ENCODE results near the gene NCLN.
A peak's percentile ranks its signal among the peaks of the same experiment; 100 is the strongest.
"Not testable (repeated sequence)": the region's sequence is repeated elsewhere in the genome, so short reads cannot be mapped to it uniquely, and the experiment has no call there.

NCLN gene

DNA sequence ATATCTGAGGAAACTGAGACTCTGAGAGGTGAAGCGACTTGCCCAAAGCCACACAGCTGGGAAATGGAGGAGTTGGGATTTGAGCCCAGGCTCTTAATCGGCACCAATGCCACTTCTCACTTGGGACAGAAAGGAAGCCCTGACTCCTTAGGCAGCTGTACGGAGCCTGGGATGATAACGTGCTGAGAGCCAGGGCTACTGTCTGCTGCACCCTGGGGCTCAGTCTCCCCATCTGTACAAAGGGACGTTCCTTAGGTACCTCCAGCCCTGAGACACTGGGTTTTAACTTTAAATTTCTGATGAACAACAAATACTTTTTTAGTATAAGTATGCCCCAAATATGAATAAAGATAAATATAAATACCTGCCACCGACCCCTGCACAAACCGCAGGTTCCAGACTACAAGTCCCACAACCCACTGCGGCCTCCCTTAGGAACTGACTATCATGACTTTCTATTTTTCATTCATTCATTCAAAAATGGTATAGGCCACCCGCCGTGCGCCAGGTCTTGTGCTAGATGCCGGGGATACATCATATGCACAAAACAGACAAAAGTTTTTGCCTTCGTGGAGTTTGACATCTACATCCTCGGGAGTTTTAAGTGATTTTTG lies 776 bp upstream of the NCLN start:
- peak; percentile 79 for DNase-seq

DNA sequence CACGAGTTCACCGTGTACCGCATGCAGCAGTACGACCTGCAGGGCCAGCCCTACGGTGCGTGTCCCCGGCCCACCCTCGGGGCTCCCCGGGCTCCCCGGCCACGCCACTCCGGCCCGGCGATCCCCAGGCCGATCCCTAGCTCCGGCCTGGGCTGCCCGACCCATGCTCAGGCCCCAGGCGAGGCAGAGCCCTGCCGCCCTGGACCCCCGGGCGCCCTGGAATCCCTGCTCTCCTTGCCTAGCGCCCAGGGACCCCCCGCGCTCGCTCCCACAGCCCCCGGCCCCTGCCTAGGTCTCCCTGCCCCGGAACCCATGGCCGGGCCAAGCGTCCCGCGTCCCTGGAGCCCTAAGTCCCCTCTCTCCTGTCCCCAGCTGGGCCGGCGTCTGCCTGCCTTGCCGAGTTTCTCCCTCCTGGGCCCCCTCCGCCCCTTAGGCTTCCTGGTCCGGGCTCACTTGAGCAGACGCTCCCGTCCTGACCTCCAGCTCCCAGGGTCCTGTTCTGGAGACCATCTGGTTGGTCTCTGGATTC lies 494 bp downstream of the NCLN start:
- no peak for DNase-seq

GRCh38 chr19:3186891-3187661 lies 1.3 kb downstream of the NCLN start:
- DNase-seq = no peak

GRCh38 chr19:3187662-3188511 lies 2.2 kb downstream of the NCLN start:
- DNase-seq = no peak

DNA sequence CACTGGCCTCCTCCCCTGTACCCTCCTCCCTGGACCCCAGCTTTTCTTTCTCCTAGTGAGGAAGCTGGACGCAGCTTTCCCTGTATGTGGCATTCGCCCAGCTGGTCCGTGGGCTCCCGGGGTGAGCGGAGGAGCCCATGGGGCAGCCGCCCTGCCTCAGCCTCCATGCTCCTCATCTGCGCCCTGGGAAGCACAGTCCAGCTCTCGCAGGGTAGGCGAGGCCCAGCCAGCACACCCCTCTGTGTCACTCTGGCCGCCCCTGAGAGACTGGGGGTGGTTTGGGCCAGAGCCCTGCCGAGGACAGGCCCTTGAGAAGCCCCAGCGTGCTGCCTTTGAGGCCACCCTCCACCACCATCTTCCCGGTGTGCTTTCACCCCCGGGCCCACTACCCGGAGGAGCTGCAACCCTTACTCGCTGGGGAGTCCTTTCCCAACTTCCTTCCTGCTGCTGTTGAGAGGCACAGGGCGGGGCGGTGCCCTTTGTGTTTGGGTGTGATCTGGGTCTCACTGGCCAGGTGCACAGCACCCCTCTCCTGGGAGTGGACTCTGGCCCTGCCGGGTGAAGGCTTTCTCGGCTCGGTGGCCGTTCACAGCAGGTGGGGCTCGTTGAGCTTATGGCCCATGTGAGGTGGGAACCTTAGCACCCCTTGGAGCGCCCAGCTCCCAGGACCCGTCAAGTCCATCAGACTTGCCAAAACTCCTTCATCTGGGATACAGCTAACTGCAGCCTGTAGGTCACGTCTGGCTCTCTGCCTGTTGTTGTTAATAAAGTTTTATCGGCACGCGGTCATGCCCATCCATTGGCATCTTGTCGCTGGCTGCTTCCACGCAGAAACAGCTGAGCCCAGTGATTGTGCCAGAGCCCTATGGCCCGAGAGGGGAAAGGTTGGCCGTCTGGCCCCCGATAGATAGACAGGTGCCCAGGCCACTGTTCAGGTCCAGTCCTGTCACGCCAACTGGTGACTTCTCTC lies 3.2 kb downstream of the NCLN start:
- DNase-seq = no peak

GRCh38 chr19:3189702-3190469 lies 4.2 kb downstream of the NCLN start:
- DNase-seq = no peak

- DNase-seq = no peak
Measured at GRCh38 chr19:3190470-3190770, 4.7 kb downstream of the NCLN start.

DNA sequence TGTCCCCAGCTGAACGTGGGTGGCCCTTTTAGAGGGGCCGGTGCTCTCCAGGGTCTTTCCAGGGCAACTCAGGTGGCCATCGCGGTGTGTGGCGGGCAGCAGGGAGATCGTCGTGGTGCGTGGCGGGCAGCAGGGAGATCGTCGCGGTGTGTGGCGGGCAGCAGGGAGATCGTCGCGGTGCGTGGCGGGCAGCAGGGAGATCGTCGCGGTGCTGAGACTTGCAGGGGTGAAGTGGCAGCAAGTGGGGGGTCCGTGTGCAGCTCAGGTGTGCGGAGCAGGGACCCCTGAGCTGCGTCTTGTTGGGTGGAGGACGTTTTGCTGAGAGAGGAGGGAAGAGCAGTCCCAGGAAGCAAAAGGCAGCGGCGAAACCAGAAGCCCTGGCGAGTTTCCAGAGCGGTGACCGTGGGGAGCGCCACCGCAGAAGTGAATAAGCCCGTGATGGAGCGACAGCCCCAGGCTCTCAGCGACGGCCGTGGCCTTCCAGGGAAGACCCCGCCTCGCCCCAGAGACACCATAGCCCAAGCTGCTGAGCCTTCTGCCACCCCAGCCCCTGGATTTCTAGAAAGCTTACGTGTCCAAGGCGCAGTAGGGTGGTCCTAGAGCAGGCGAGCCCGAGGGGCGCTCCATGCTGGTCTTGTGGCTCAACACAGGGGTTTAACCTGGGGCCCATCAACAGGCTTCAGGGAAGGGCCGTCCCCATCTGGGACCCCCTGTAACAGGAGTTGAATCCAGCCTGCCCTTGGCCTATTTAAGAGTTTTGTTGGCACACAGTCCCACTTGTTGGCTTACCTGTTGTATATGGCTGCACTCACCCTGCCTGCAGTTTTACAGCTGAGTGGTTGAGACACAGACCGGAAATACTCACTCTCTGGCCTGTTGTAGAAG lies 5.4 kb downstream of the NCLN start:
- no peak for DNase-seq

- not testable (repeated sequence) for DNase-seq
Measured at GRCh38 chr19:3191806-3192104, 6.0 kb downstream of the NCLN start.

DNA sequence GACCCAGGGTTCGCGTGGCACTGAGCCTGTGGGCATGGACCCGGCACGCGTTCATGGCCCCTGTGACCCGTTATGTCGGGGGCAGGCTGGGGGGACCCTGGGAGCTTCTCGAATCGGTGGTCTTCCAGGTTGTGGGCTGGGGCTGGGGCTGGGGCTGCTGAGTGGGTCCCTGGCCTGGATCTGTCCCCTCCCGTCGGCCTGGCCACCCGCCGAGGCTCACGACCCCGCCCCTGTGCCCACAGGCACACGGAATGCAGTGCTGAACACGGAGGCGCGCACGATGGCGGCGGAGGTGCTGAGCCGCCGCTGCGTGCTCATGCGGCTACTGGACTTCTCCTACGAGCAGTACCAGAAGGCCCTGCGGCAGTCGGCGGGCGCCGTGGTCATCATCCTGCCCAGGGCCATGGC lies 6.5 kb downstream of the NCLN start:
- DNase-seq = no peak

- no peak for DNase-seq
Measured at GRCh38 chr19:3192684-3193083, 7.0 kb downstream of the NCLN start.

GRCh38 chr19:3193256-3194105 lies 7.8 kb downstream of the NCLN start:
- no peak for DNase-seq

GRCh38 chr19:3194106-3195087 lies 8.7 kb downstream of the NCLN start:
- DNase-seq = no peak

DNA sequence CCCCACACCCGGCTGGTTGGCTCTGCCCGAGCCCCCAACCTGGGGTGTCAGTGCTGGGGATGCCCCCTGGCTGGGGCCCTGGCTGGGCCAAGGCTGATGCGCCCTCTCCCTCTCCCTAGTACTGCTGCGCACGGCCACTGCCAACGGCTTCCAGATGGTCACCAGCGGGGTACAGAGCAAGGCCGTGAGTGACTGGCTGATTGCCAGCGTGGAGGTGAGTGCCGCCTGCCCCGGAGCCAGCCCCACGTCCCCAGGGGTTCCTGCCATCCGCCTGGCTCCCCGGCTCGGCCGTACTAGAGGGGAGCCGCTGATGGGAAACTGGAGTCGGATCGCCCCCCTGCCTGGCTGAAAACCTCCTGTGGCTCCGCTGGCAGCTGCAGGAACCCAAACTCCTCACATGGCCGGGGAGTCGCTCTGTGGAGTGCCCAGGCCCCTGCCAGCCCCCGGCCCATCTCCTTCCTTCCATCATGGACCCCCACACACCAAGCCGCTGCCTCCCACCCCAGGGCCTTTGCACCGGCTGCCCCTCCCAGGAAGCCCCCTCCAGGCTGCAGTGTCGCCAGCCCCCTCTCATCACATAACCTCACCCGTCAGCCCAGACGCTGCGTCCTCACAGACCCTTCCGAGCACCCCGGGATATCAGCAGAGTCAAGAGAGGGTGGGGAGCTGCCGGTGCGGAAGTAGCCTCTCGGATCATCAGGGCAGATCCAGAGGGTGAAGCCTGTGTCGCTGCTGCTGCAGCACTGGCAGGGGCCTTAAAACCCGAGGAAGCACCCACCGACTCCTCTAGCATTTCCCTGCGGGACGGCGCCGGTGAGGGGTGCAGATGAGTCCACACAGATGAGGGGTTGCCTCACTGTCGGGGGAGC lies 10.6 kb downstream of the NCLN start:
- no peak for DNase-seq

- no peak for DNase-seq
Measured at GRCh38 chr19:3196933-3197205, 11.1 kb downstream of the NCLN start.

DNA sequence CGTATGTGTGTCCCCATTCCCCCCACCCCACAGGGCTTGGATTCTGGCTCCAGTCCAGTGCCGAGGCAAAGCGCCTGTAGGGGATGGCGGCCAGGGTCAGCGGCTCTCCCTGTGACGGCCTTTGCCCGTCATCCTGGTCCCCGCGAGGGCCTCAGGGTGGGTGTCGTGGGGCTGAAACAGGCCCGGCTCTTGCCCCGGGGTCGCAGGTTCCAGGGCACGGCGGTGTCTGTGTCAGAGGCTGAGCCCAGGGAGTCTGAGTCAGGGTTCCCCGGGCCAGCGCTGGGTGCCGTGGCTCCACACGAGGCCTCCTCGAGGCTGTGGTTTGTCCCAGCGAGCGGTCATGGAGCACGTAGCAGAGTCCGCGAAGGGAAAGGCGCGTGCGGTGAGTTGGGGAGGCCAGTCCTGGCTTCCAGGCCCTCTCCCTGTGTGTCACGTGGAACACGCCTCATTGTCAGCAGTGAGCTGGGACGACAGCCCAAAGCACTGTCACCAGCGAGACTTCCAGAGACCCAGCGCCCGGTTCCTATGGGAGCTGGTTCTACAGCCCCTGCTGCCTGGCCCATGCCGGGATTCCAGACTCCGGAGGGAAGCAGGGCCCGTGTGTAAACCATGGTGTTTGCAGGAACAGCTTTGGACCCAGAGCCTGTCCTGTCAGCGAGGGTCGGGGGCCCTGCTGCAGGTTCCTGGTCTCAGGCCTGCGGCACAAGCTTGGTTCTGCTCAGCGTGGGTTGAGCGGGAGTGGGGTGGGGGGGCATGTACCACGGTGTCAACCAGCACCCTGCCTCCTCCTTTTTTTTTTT lies 13.4 kb downstream of the NCLN start:
- no peak for DNase-seq
